ENCODE data around the gene RAB7A. TPM values are rescaled to one million over a fixed set of nuclear protein-coding genes. Genes with fewer than 3 reads are reported as not detected.

RAB7A gene
- total RNA-seq, 1 experiment from 2014 or later = 258 TPM

DNA sequence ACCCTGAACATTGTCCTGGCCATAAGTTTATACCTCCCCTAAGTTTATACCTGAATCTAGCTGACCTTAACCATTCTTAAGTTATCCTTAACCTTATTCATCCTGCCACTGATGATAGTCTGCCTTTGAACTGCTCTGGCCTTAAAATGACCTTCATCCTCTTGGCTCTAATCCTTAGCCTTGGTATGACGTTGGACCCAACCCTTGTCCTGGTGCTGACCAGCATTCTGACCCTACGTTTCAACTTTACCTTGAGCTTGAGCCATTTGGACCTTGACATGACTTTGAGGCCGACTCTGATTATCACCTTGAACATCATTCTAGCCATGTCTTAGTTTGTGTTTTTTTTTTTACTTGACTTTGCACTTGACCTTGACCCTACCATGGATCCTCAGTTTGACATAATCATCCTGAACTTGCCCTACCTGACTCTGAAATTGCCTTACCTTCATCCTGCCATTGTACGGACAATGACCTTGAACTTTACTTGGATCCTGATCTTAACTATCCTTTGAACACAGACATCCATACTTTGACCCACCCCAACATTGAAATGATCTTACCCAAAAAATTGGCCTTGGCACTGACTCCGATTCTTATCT is 92.3 kb downstream of the RAB7A start:
- POLR2A ChIA-PET (ENCODE audit: low non-redundant PET) = no interaction called here

DNA sequence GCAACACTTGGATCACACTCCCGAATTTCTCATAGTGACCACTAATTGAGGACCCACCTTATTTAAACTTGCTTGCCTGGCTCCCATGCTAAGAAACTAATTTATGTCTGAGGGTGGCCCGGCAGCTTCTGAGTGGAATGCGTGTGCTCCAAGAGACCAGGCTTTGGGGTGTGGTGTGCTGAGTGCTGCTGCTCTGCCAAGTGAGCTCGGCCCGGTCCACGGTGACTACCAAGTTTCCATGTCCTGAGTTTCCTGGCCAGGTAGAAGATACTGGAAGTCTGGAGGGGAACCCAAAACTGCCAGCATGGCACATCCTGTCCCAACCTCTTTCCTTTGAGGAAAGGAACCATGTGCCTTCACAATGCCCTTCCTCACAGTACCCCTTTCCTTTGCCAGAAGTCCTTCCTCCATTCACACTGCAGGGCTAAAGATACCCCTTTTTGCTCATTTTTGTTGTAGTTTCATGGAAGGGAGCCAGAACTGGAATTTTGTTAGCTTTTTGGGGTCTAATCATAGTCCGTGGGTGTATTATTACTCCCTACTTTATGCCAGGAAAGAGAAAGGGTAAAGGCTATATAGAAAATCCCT is 94.4 kb downstream of the RAB7A start:
- intact Hi-C loops (cut with micrococcal nuclease; ENCODE audit: unreplicated experiment) = no loop called here
- H3K4me3 ChIP-seq (ENCODE audit: low read depth, low read length, poor library complexity, severe bottlenecking) = no peak overlapping the region
- ChIA-PET CTCF (no interaction called here), POLR2A (ENCODE audit: low non-redundant PET) (no interaction called here)
- no peak for DNase-seq (ENCODE audit: low spot score)
- H3K9me3 ChIP-seq (ENCODE audit: low read depth, low read length, poor library complexity, severe bottlenecking) = no peaks in the 10 kb centered on the region
- H3K27me3 ChIP-seq (replicated peaks; ENCODE audit: insufficient read depth, low read depth, low read length, poor library complexity) = no peaks in the 10 kb centered on the region
- no TSS peak for BruUV-seq (replicated peaks)
- no peak for TF ChIP-seq EZH2 (IDR thresholded peaks at IDR 0.05; ENCODE audit: borderline replicate concordance, low read depth, low read length, poor library complexity, severe bottlenecking)
- TF ChIP-seq, protein P1, sequence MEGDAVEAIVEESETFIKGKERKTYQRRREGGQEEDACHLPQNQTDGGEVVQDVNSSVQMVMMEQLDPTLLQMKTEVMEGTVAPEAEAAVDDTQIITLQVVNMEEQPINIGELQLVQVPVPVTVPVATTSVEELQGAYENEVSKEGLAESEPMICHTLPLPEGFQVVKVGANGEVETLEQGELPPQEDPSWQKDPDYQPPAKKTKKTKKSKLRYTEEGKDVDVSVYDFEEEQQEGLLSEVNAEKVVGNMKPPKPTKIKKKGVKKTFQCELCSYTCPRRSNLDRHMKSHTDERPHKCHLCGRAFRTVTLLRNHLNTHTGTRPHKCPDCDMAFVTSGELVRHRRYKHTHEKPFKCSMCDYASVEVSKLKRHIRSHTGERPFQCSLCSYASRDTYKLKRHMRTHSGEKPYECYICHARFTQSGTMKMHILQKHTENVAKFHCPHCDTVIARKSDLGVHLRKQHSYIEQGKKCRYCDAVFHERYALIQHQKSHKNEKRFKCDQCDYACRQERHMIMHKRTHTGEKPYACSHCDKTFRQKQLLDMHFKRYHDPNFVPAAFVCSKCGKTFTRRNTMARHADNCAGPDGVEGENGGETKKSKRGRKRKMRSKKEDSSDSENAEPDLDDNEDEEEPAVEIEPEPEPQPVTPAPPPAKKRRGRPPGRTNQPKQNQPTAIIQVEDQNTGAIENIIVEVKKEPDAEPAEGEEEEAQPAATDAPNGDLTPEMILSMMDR (conservative IDR thresholded peaks at IDR 0.05; ENCODE audit: low read depth, low read length) = no peak
- H3K36me3 ChIP-seq (ENCODE audit: insufficient read depth, low read length, poor library complexity, severe bottlenecking) = no peaks in the 10 kb centered on the region
- H3K27ac ChIP-seq (ENCODE audit: low read depth, low read length, poor library complexity, severe bottlenecking) = no peak overlapping the region
- no peaks in the 10 kb centered on the region for H3K4me1 ChIP-seq (ENCODE audit: insufficient read depth, low read length, poor library complexity, severe bottlenecking)

More for the DNA sequence above, 92.3 kb downstream of the RAB7A start:
- no peak for TF ChIP-seq EZH2 (IDR thresholded peaks at IDR 0.05; ENCODE audit: borderline replicate concordance, low read depth, low read length, poor library complexity, severe bottlenecking)
- Histone ChIP-seq H3K36me3 (ENCODE audit: insufficient read depth, low read length, poor library complexity, severe bottlenecking) (peaks cover 8% of the 10 kb centered on the region), H3K4me3 (ENCODE audit: low read depth, low read length, poor library complexity, severe bottlenecking) (no peak overlapping the region), H3K27me3 (replicated peaks; ENCODE audit: insufficient read depth, low read depth, low read length, poor library complexity) (no peaks in the 10 kb centered on the region), H3K9me3 (ENCODE audit: low read depth, low read length, poor library complexity, severe bottlenecking) (no peaks in the 10 kb centered on the region), H3K27ac (ENCODE audit: low read depth, low read length, poor library complexity, severe bottlenecking) (no peak overlapping the region), H3K4me1 (ENCODE audit: insufficient read depth, low read length, poor library complexity, severe bottlenecking) (no peaks in the 10 kb centered on the region)
- no TSS peak for BruUV-seq (replicated peaks)
- DNase-seq (ENCODE audit: low spot score) = no peak
- CTCF ChIA-PET = no interaction called here
- intact Hi-C loops (cut with micrococcal nuclease; ENCODE audit: unreplicated experiment) = no loop called here

DNA sequence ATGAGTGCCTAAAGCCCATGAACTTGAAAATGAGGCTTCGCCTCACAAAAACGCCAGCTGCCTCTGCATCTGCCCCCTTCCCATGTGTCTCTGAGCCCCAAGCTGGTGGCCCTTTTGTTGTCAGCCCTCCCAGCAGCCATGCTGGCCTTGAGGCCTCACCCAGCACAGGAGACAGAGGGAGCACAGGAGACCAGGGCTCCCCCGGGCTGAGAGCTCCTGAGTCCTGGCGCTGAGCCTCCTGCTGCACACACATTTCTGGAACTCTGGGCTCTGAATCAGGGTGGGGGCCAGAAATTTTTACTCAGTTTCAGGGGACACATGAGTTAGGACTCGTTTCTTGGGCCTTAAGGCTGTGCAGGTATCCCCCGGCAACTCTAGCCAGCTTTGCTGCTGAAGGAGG is 97.0 kb downstream of the RAB7A start:
- TF ChIP-seq, protein P1 (conservative IDR thresholded peaks at IDR 0.05; ENCODE audit: low read depth, low read length) = no peak
- TF ChIP-seq EZH2 (IDR thresholded peaks at IDR 0.05; ENCODE audit: borderline replicate concordance, low read depth, low read length, poor library complexity, severe bottlenecking) = no peak
- CTCF ChIA-PET = no interaction called here
- Histone ChIP-seq H3K36me3 (ENCODE audit: insufficient read depth, low read length, poor library complexity, severe bottlenecking) (no peaks in the 10 kb centered on the region), H3K27ac (ENCODE audit: low read depth, low read length, poor library complexity, severe bottlenecking) (no peak overlapping the region), H3K9me3 (ENCODE audit: low read depth, low read length, poor library complexity, severe bottlenecking) (no peaks in the 10 kb centered on the region), H3K4me3 (ENCODE audit: low read depth, low read length, poor library complexity, severe bottlenecking) (no peak overlapping the region), H3K27me3 (replicated peaks; ENCODE audit: insufficient read depth, low read depth, low read length, poor library complexity) (no peaks in the 10 kb centered on the region), H3K4me1 (ENCODE audit: insufficient read depth, low read length, poor library complexity, severe bottlenecking) (no peaks in the 10 kb centered on the region)
- no peak for DNase-seq (ENCODE audit: low spot score)
- POLR2A ChIA-PET (ENCODE audit: low non-redundant PET) = interaction anchor here (0.7 kb wide), 1 partner anchor 128 kb away, joined by 4 read pairs; no protein-coding TSS in a partner anchor
- BruUV-seq (replicated peaks) = no TSS peak
- intact Hi-C loops (cut with micrococcal nuclease; ENCODE audit: unreplicated experiment) = no loop called here
